Smooth muscle cell (in vitro differentiated cells): ENCODE measurements around the gene SPINT2. TPM values are rescaled to one million over a fixed set of nuclear protein-coding genes. Genes with fewer than 3 reads are reported as not detected.

Experiments used
- DNase-seq: peaks from one replicate; lab custom pipeline; 2025; ENCODE audit not compliant: unreplicated experiment; lab: John Stamatoyannopoulos, UW
- H2AFZ ChIP-seq: fragments of 200-600 bp; sonication (generic); 2 replicates; pipeline ENCODE4 v1.6.0; 2016; ENCODE audit warnings: antibody characterized with exemption, low read depth, mild to moderate bottlenecking
- H3F3A ChIP-seq: fragments of 200-600 bp; sonication (generic); 2 replicates; pipeline ENCODE4 v1.6.0; 2017; ENCODE audit warnings: antibody characterized with exemption, low read depth
- H3K27ac ChIP-seq: fragments of 200-600 bp; sonication (generic); 2 replicates; pipeline ENCODE4 v1.5.1; 2016; ENCODE audit warnings: low read depth, mild to moderate bottlenecking
- H3K27me3 ChIP-seq: fragments of 200-600 bp; sonication (generic); 2 replicates; pipeline ENCODE4 v1.6.1; 2016; ENCODE audit warnings: low read depth, mild to moderate bottlenecking
- H3K36me3 ChIP-seq: fragments of 200-600 bp; sonication (generic); 2 replicates; pipeline ENCODE4 v1.5.1; 2016; ENCODE audit warnings: low read depth
- H3K4me1 ChIP-seq: fragments of 200-600 bp; sonication (generic); 2 replicates; pipeline ENCODE4 v1.5.1; 2016; ENCODE audit warnings: low read depth
- H3K4me2 ChIP-seq: fragments of 200-600 bp; sonication (generic); 2 replicates; pipeline ENCODE4 v1.6.0; 2016; ENCODE audit warnings: mild to moderate bottlenecking
- H3K4me3 ChIP-seq: fragments of 200-600 bp; sonication (generic); 2 replicates; pipeline ENCODE4 v1.5.1; 2016; ENCODE audit warnings: mild to moderate bottlenecking
- H3K79me2 ChIP-seq: fragments of 200-600 bp; sonication (generic); 2 replicates; pipeline ENCODE4 v1.6.0; 2016; ENCODE audit warnings: low read depth, mild to moderate bottlenecking
- H3K9ac ChIP-seq: fragments of 200-600 bp; sonication (generic); 2 replicates; pipeline ENCODE4 v1.6.0; 2016; ENCODE audit warnings: low read depth
- H3K9me3 ChIP-seq: fragments of 200-600 bp; sonication (generic); replicated peaks from 2 replicates; pipeline ENCODE4 v1.5.1; 2016; ENCODE audit warnings: low read depth
- H4K20me1 ChIP-seq: fragments of 200-600 bp; sonication (generic); 2 replicates; pipeline ENCODE4 v1.6.0; 2016; ENCODE audit warnings: low read depth
- CTCF ChIP-seq: fragments of 200-600 bp; sonication (generic); IDR thresholded peaks from 2 replicates; pipeline ENCODE4 v1.5.1; 2017; ENCODE audit warnings: borderline replicate concordance, mild to moderate bottlenecking, antibody characterized with exemption; ENCODE audit not compliant: insufficient read depth, poor library complexity, severe bottlenecking
- WGBS: methylation state at CpG from one replicate; pipeline ENCODE4 v1.1.7; 2016; ENCODE audit warnings: low lambda C conversion rate; 5-methylcytosine and 5-hydroxymethylcytosine counted together
- polyA plus RNA-seq: library from polyadenylated mRNA; unstranded; fragments of >200 nt; fragmentation: Nextera tagmentation; extraction: Ambion mirVana; gene quantifications from 2 replicates; pipeline ENCODE4 v1.2.1, GENCODE V29; 2016
- total RNA-seq: library from RNA; depleted of rRNA; stranded (reverse); fragments of >200 nt; gene quantifications from 2 replicates; pipeline ENCODE4 v1.2.3, GENCODE V29; 2014

SPINT2 gene
- total and polyA plus RNA-seq, 2 experiments from 2014 or later, result 153 to 201 TPM

GRCh38 chr19:38317104-38317612 is 52.8 kb downstream of the SPINT2 start:
- no peak for DNase-seq

GRCh38 chr19:38318660-38319059 is 54.3 kb downstream of the SPINT2 start:
- Histone ChIP-seq H3K36me3 (no peaks in the 10 kb centered on the region), H3F3A (peaks cover 3% of the 10 kb centered on the region), H3K27me3 (no peaks in the 10 kb centered on the region), H3K9ac (no peak overlapping the region), H3K4me1 (peaks cover 14% of the 10 kb centered on the region), H3K79me2 (peaks cover 3% of the 10 kb centered on the region), H2AFZ (no peak overlapping the region), H3K9me3 (no peaks in the 10 kb centered on the region), H3K4me2 (no peak overlapping the region), H3K27ac (no peak overlapping the region), H3K4me3 (no peak overlapping the region), H4K20me1 (peaks cover 7% of the 10 kb centered on the region)
- no peak for TF ChIP-seq CTCF
- WGBS, result 94% methylated on average over 6 of the region's 6 CpGs
- no peak for DNase-seq

More at GRCh38 chr19:38317104-38317612, 52.8 kb downstream of the SPINT2 start:
- Histone ChIP-seq H2AFZ (no peak overlapping the region), H3K27ac (no peak overlapping the region), H3K79me2 (peaks cover 6% of the 10 kb centered on the region), H3K4me2 (no peak overlapping the region), H3K9ac (no peak overlapping the region), H3K27me3 (no peaks in the 10 kb centered on the region), H4K20me1 (peaks cover 5% of the 10 kb centered on the region), H3F3A (peaks cover 3% of the 10 kb centered on the region), H3K9me3 (no peaks in the 10 kb centered on the region), H3K36me3 (no peaks in the 10 kb centered on the region), H3K4me1 (peaks cover 14% of the 10 kb centered on the region), H3K4me3 (no peak overlapping the region)
- no peak for TF ChIP-seq CTCF
- 90% methylated on average over 11 of the region's 11 CpGs for WGBS

- no peak for DNase-seq
- H3K27ac ChIP-seq, result peak within 1 kb of the TSS; percentile 47
- H3F3A ChIP-seq, result peaks cover 3% of the 10 kb centered on the region
- WGBS, result 4% methylated on average over 75 of the region's 76 CpGs
- H3K79me2 ChIP-seq, result peaks cover 2% of the 10 kb centered on the region
- TF ChIP-seq CTCF, result no peak
- peak within 1 kb of the TSS; percentile 92 for H3K4me2 ChIP-seq
- peaks cover 14% of the 10 kb centered on the region for H3K4me1 ChIP-seq
- no peaks in the 10 kb centered on the region for H3K36me3 ChIP-seq
- H3K27me3 ChIP-seq, result no peaks in the 10 kb centered on the region
- H3K9ac ChIP-seq, result peak within 1 kb of the TSS; percentile 35
- peak within 1 kb of the TSS; percentile 93 for H2AFZ ChIP-seq
- H3K4me3 ChIP-seq, result peak within 1 kb of the TSS; percentile 59
- H4K20me1 ChIP-seq, result peaks cover 7% of the 10 kb centered on the region
- H3K9me3 ChIP-seq, result no peaks in the 10 kb centered on the region
These were observed 55.3 kb downstream of the SPINT2 start, which contains the start of gene KCNK6 for GRCh38 chr19:38319421-38320258. TSS of gene KCNK6 (plus strand) at chr19:38319845. CDS start at chr19:38319951, 106 bp downstream.
